ENCODE data around the gene KRT85. TPM values are rescaled to one million over a fixed set of nuclear protein-coding genes. Genes with fewer than 3 reads are reported as not detected.

Gene KRT85
- total RNA-seq, 1 donor from 2014 or later, result not detected

Other genes starting within 250 kb of the KRT85 start
- gene KRT80, start 175.5 kb downstream of the KRT85 start, total RNA-seq, result not detected
- gene KRT7, start 134.2 kb downstream of the KRT85 start, total RNA-seq, result 11.7 TPM
- not detected for gene KRT86, start 92.8 kb downstream of the KRT85 start, total RNA-seq
- gene KRT81, start 75.9 kb downstream of the KRT85 start, total RNA-seq, result not detected
- gene KRT83, start 46.1 kb downstream of the KRT85 start, total RNA-seq, result not detected
- not detected for gene KRT84, start 18.2 kb upstream of the KRT85 start, total RNA-seq
- gene KRT82, start 38.9 kb upstream of the KRT85 start, total RNA-seq, result not detected
- not detected for gene KRT75, start 66.9 kb upstream of the KRT85 start, total RNA-seq
- not detected for gene KRT6B, start 84.7 kb upstream of the KRT85 start, total RNA-seq
- not detected for gene KRT6C, start 106.3 kb upstream of the KRT85 start, total RNA-seq
- not detected for gene KRT6A, start 125.8 kb upstream of the KRT85 start, total RNA-seq
- gene KRT5, start 152.9 kb upstream of the KRT85 start, total RNA-seq, result 3.0 TPM
- gene KRT71, start 185.7 kb upstream of the KRT85 start, total RNA-seq, result not detected
- not detected for gene KRT74, start 206.4 kb upstream of the KRT85 start, total RNA-seq
- not detected for gene KRT72, start 234.0 kb upstream of the KRT85 start, total RNA-seq